Kidney (tissue), 14 donors: Measurements from ENCODE around the gene PIGM. TPM values are rescaled to one million over a fixed set of nuclear protein-coding genes. Genes with fewer than 3 reads are reported as not detected.
"Not testable (repeated sequence)": the region's sequence is repeated elsewhere in the genome, so short reads cannot be mapped to it uniquely, and the experiment has no call there.

Experiments used
- DNase-seq, 5 donors: peaks; one replicate each; pipeline ENCODE4 v3.0.0-alpha.2; 2013 to 2020
- FAIRE-seq: peaks from 2 replicates; lab custom pipeline; 2012; peaks lifted over from hg19 to GRCh38; lab: Jason Lieb, UNC
- H3K27ac ChIP-seq, 2 donors: one replicate each; pipeline ENCODE4 v1.7.0; 2013; ENCODE audit warnings: low read depth in 2 of 2, low read length in 2 of 2, inconsistent platforms in 1 of 2
- H3K27me3 ChIP-seq: one replicate; pipeline ENCODE4 v1.7.1; 2013; ENCODE audit warnings: low read length, inconsistent platforms; ENCODE audit not compliant: control insufficient read depth, insufficient read depth
- H3K36me3 ChIP-seq, 3 donors: one replicate each; pipeline versions ENCODE4 v1.7.0 to v1.7.1; 2013; ENCODE audit warnings: low read length in 3 of 3, control low read depth in 1 of 3, inconsistent platforms in 1 of 3; ENCODE audit not compliant: insufficient read depth in 3 of 3, control insufficient read depth in 2 of 3
- H3K4me1 ChIP-seq, 3 donors: one replicate each; pipeline versions ENCODE4 v1.7.0 to v1.7.1; 2013; ENCODE audit warnings: low read length in 3 of 3, inconsistent platforms in 1 of 3, low read depth in 1 of 3; ENCODE audit not compliant: control insufficient read depth in 2 of 3, insufficient read depth in 2 of 3
- H3K4me3 ChIP-seq, 3 donors: one replicate each; pipeline versions ENCODE4 v1.7.0 to v1.8.1; 2013; ENCODE audit warnings: low read length in 3 of 3, control low read depth in 1 of 3, inconsistent platforms in 1 of 3
- H3K9ac ChIP-seq, 3 donors: one replicate each; pipeline versions ENCODE4 v1.7.0 to v1.7.1; 2013; ENCODE audit warnings: low read length in 3 of 3, control low read depth in 1 of 3, inconsistent platforms in 1 of 3
- H3K9me3 ChIP-seq, 3 donors: one replicate each; pipeline versions ENCODE4 v1.7.0 to v1.7.1; 2013; ENCODE audit warnings: low read length in 3 of 3, control low read depth in 1 of 3, inconsistent platforms in 1 of 3; ENCODE audit not compliant: control insufficient read depth in 2 of 3, insufficient read depth in 1 of 3
- intact Hi-C: fragments of 100-400 bp; cut with DNase I; formaldehyde crosslinking; loops from one replicate; pipeline ENCODE4 v1.11.1; 2022
- polyA plus RNA-seq: library from polyadenylated mRNA; stranded (reverse); fragments of 350-450 nt; fragmentation: Illumina TruSeq; extraction: RNeasy Lipid Tissue Mini Kit (QIAGEN cat#74804); gene quantifications from one replicate; pipeline ENCODE4 v1.2.3, GENCODE V29; 2014; ENCODE audit warnings: low read depth, low replicate concordance; ENCODE audit not compliant: insufficient read depth
- total RNA-seq: library from RNA; stranded (reverse); fragmentation: NEBNext Ultra II Directional; extraction: Animal tissue kit (Norgen Biotek cat#: 25700); gene quantifications from one replicate; pipeline ENCODE4 v1.2.1, GENCODE V29; 2021
- TF ChIP-seq, protein P1 (sequence below): IDR thresholded peaks from 3 replicates; pipeline ENCODE4 v1.5.1; 2012; ENCODE audit warnings: mild to moderate bottlenecking, moderate library complexity, borderline replicate concordance; ENCODE audit not compliant: insufficient read depth; ENCODE audit errors: extremely low read depth
- donor health status: control.
- donor health status: control.
- donor health status: control.
- donor health status: control.
- donor health status: control.
- donor health status: DM: yes; HTN: yes; CAD: no.
- donor health status: Normal renal cell carcinoma (clear cell type).

Gene PIGM
- total and polyA plus RNA-seq, 2 donors from 2014 or later = 3.3 to 8.5 TPM

DNA sequence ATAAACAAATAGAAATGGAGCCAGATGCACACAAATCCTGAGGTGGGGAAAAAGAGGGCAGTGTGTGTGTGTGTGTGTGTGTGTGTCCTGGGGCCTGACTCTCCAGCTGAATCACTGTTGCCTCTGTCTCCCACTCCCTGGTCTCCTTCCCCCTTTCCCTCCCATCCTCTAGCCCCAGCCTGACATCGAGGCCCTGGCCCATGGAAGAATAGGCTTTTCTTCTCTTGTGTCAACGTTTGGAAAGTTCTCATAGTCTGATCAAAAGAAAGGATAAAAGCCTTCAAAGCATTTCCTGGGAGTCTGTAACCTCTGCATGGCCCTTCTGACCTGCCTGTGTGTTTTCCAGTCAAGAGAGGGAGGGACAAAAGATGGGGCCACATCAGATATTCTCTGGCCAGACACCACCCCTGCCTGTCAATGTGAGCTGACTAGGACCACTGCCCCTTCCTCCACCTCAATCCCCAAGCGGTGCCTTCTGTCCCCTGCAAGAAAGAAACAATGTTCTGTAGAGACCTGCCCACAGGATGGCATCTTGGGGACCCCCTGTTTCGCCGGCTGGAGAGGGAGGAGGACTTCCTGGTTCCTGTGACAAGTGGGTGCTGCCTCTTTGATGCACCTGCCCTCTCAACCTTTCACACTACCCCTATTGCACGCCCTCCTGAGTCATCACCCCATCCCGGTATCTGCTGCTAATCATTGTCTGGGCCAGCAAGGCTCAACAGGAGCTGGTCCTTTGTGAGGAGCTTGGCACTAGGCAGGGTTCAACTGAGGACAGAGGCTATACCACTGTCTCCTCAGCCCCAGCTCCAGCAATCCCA is 22.0 kb upstream of the PIGM start:
- intact Hi-C loops = no loop called here
- FAIRE-seq (no peak), DNase-seq (no peak)
- H3K9me3 ChIP-seq = no peaks in the 10 kb centered on the region
- no peak overlapping the region for H3K4me3 ChIP-seq
- H3K36me3 ChIP-seq = no peaks in the 10 kb centered on the region
- H3K27me3 ChIP-seq = no peaks in the 10 kb centered on the region
- TF ChIP-seq, protein P1, sequence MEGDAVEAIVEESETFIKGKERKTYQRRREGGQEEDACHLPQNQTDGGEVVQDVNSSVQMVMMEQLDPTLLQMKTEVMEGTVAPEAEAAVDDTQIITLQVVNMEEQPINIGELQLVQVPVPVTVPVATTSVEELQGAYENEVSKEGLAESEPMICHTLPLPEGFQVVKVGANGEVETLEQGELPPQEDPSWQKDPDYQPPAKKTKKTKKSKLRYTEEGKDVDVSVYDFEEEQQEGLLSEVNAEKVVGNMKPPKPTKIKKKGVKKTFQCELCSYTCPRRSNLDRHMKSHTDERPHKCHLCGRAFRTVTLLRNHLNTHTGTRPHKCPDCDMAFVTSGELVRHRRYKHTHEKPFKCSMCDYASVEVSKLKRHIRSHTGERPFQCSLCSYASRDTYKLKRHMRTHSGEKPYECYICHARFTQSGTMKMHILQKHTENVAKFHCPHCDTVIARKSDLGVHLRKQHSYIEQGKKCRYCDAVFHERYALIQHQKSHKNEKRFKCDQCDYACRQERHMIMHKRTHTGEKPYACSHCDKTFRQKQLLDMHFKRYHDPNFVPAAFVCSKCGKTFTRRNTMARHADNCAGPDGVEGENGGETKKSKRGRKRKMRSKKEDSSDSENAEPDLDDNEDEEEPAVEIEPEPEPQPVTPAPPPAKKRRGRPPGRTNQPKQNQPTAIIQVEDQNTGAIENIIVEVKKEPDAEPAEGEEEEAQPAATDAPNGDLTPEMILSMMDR = no peak
- no peak overlapping the region for H3K27ac ChIP-seq
- no peaks in the 10 kb centered on the region for H3K4me1 ChIP-seq
- H3K9ac ChIP-seq = no peak overlapping the region

DNA sequence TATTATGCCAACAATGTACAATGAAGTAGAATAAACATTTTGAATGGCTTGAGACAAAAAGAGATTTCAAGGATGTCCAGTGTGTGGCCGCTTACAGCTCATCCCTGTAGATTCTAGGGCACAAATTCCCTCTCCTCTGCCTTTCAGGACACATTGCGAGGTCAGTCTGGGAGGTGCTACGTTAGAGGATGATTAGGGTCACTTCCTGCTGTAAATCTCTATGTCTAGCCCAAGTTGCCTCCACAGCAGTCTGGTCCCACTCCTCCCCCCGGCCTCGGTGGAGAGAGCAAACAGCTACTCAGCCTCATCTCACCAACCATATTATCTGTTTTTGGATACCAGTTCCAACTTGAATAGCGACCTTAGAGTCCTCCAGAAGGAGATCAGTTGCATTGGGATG is 21.1 kb upstream of the PIGM start:
- Histone ChIP-seq H3K9ac (no peak overlapping the region), H3K27ac (no peak overlapping the region), H3K4me1 (no peaks in the 10 kb centered on the region), H3K9me3 (no peaks in the 10 kb centered on the region), H3K4me3 (no peak overlapping the region), H3K27me3 (no peaks in the 10 kb centered on the region), H3K36me3 (no peaks in the 10 kb centered on the region)
- intact Hi-C loops = no loop called here
- TF ChIP-seq, protein P1 = no peak
- DNase-seq (peak in 4 of 5 donors; percentile 25 to 62 (median 38)), FAIRE-seq (no peak)

DNA sequence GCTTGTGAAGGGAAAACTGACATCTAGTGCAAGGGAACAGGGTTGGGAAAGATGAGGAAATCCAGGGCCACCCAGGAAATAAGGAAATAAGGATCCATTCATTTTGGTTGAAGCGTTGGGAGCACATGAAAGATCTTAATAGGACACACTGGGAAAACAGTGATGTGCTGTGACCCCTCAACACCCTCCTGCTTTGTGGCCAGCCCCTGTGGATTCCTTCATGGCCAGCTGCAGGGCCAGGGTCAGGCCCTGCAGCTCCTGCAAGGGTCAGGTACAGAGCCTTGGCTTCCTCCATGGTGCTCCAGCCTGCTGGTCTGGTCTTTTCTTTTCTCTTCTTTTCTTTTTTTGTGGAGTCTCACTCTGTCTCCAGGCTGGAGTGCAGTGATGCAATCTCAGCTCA is 18.8 kb upstream of the PIGM start:
- Histone ChIP-seq H3K27me3 (no peaks in the 10 kb centered on the region), H3K4me3 (no peak overlapping the region), H3K27ac (no peak overlapping the region), H3K9me3 (no peaks in the 10 kb centered on the region), H3K9ac (no peak overlapping the region), H3K4me1 (peaks cover 0 to 5% (median 0%) of the 10 kb centered on the region in 3 donors), H3K36me3 (no peaks in the 10 kb centered on the region)
- intact Hi-C loops = no loop called here
- DNase-seq (peak in 1 of 5 donors; percentile 0), FAIRE-seq (no peak)
- TF ChIP-seq, protein P1 = no peak

DNA sequence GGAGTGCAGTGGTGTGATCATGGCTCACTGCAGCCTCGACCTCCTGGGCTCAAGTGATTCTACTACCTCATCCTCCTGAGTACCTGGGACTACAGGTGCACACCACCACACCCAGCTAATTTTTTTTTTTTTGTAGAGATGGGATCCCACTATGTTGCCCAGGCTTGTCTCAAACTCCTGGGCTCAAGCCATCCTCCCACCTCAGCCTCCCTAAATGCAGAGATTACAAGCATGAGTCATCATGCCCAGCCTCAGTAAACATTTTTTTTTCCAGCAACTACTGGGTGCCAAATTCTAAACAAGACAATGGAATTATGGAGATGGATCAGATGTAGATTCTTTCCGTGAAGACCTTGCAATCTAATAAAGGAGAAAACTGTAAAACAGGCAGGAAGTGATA is 18.4 kb upstream of the PIGM start:
- H3K9me3 ChIP-seq, DNase-seq, H3K36me3 ChIP-seq, intact Hi-C loops, FAIRE-seq, H3K9ac ChIP-seq, H3K4me1 ChIP-seq, H3K27ac ChIP-seq, H3K4me3 ChIP-seq, H3K27me3 ChIP-seq: not testable (repeated sequence)
